IMR-90 (cell line): ENCODE measurements around the gene EPB41L1. TPM values are rescaled to one million over a fixed set of nuclear protein-coding genes. Genes with fewer than 3 reads are reported as not detected.

Source experiments
- ATAC-seq: fragments of 200-7000 bp; cut with Tn5 transposase; 2 replicates; pipeline ENCODE4 v1.9.1; 2020; ENCODE audit warnings: low read depth, mild to moderate bottlenecking, moderate library complexity
- Bru-seq: library from RNA; stranded (reverse); fragments of 400-500 nt; gene quantifications from one replicate; lab custom pipeline; 2021; lab: Mats Ljungman, UMichigan
- BruChase-seq, 2 experiments: library from RNA; stranded (reverse); fragments of 400-500 nt; gene quantifications; one replicate each; lab custom pipeline; 2021; lab: Mats Ljungman, UMichigan
- BruUV-seq: library from RNA; stranded (reverse); fragments of 400-500 nt; replicated peaks from 2 replicates; lab custom pipeline; 2021; lab: Mats Ljungman, UMichigan
- CTCF ChIA-PET: fragments of 300-600 bp; formaldehyde crosslinking; extraction: SDS; loops from one replicate; lab custom pipeline; 2021; ENCODE audit warnings: antibody characterized with exemption; lab: Yijun Ruan, JAX
- POLR2A ChIA-PET: fragments of 300-600 bp; sonication (Branson Sonifier 250); formaldehyde crosslinking; loops from one replicate; lab custom pipeline; 2022; ENCODE audit warnings: antibody characterized with exemption; ENCODE audit not compliant: unreplicated experiment; lab: Charles Lee
- DNase-seq: peaks from one replicate; pipeline ENCODE4 v3.0.0; 2013
- H2AFZ ChIP-seq: replicated peaks from 2 replicates; pipeline ENCODE3; 2013; ENCODE audit warnings: low read length, mild to moderate bottlenecking; ENCODE audit not compliant: poor library complexity
- H2AK5ac ChIP-seq: 2 replicates; pipeline ENCODE4 v1.6.1; 2013; ENCODE audit warnings: low read depth, low read length, inconsistent platforms
- H2AK9ac ChIP-seq: replicated peaks from 2 replicates; pipeline ENCODE3; 2013; ENCODE audit warnings: mild to moderate bottlenecking, low read depth, low read length, moderate library complexity; ENCODE audit not compliant: poor library complexity
- H2BK120ac ChIP-seq: 2 replicates; pipeline ENCODE4 v1.6.1; 2013; ENCODE audit warnings: low read depth, low read length, inconsistent platforms
- H2BK15ac ChIP-seq: 3 replicates; pipeline ENCODE4 v1.6.1; 2013; ENCODE audit warnings: low read depth, low read length, inconsistent platforms
- H2BK20ac ChIP-seq: 2 replicates; pipeline ENCODE4 v1.6.1; 2013; ENCODE audit warnings: low read depth, mild to moderate bottlenecking, inconsistent platforms, low read length, moderate library complexity
- H2BK5ac ChIP-seq: 2 replicates; pipeline ENCODE4 v1.6.1; 2013; ENCODE audit warnings: mild to moderate bottlenecking, low read depth, low read length, inconsistent platforms; ENCODE audit not compliant: poor library complexity, severe bottlenecking
- H3K14ac ChIP-seq: replicated peaks from 2 replicates; pipeline ENCODE4 v1.6.1; 2013; ENCODE audit warnings: low read depth, low read length, inconsistent platforms
- H3K18ac ChIP-seq: 2 replicates; pipeline ENCODE4 v1.6.1; 2013; ENCODE audit warnings: low read depth, low read length, control low read depth
- H3K23ac ChIP-seq: 2 replicates; pipeline ENCODE4 v1.6.1; 2013; ENCODE audit warnings: low read depth, low read length, inconsistent platforms
- H3K27ac ChIP-seq: 2 replicates; pipeline ENCODE4 v1.5.1; 2013; ENCODE audit warnings: mild to moderate bottlenecking, control low read depth, low read length; ENCODE audit not compliant: insufficient read depth
- H3K27me3 ChIP-seq: 2 replicates; pipeline ENCODE4 v1.6.1; 2013; ENCODE audit warnings: low read length; ENCODE audit not compliant: control insufficient read depth, insufficient read depth
- H3K36me3 ChIP-seq: 2 replicates; pipeline ENCODE4 v1.6.1; 2013; ENCODE audit warnings: low read length, mixed read lengths; ENCODE audit not compliant: control insufficient read depth, insufficient read depth
- H3K4ac ChIP-seq: 2 replicates; pipeline ENCODE4 v1.6.1; 2013; ENCODE audit warnings: low read depth, low read length, inconsistent platforms
- H3K4me1 ChIP-seq: 2 replicates; pipeline ENCODE4 v1.6.1; 2013; ENCODE audit warnings: low read length, mixed read lengths; ENCODE audit not compliant: control insufficient read depth, insufficient read depth
- H3K4me2 ChIP-seq: 2 replicates; pipeline ENCODE4 v1.6.1; 2013; ENCODE audit warnings: low read depth, mild to moderate bottlenecking, control low read depth, low read length, moderate library complexity
- H3K4me3 ChIP-seq: 2 replicates; pipeline ENCODE4 v1.5.1; 2013; ENCODE audit warnings: low read depth, mild to moderate bottlenecking, control low read depth, low read length, moderate library complexity; ENCODE audit not compliant: insufficient read depth
- H3K56ac ChIP-seq: 2 replicates; pipeline ENCODE4 v1.6.1; 2013; ENCODE audit warnings: low read length, inconsistent platforms; ENCODE audit not compliant: insufficient read depth; ENCODE audit errors: extremely low read depth
- H3K79me1 ChIP-seq, 2 experiments: 2 replicates each; pipeline ENCODE4 v1.6.1; 2013; ENCODE audit warnings: low read length in 2 of 2, inconsistent platforms in 1 of 2, low read depth in 1 of 2
- H3K9ac ChIP-seq: 2 replicates; pipeline ENCODE4 v1.6.1; 2013; ENCODE audit warnings: low read depth, low read length, control low read depth
- H3K9me1 ChIP-seq: 2 replicates; pipeline ENCODE4 v1.6.1; 2013; ENCODE audit warnings: low read length, inconsistent platforms; ENCODE audit not compliant: insufficient read depth
- H3K9me3 ChIP-seq: 2 replicates; pipeline ENCODE4 v1.6.1; 2013; ENCODE audit warnings: low read length; ENCODE audit not compliant: control insufficient read depth, insufficient read depth
- H4K20me1 ChIP-seq: 2 replicates; pipeline ENCODE4 v1.6.1; 2013; ENCODE audit warnings: low read length, inconsistent platforms; ENCODE audit not compliant: insufficient read depth
- H4K5ac ChIP-seq: 2 replicates; pipeline ENCODE4 v1.6.1; 2013; ENCODE audit warnings: mild to moderate bottlenecking, low read depth, low read length, control low read depth
- H4K8ac ChIP-seq, 2 experiments: 2 replicates each; pipeline ENCODE4 v1.6.1; 2013; ENCODE audit warnings: low read depth in 2 of 2, low read length in 2 of 2, control low read depth in 1 of 2, inconsistent platforms in 1 of 2
- H4K91ac ChIP-seq: 2 replicates; pipeline ENCODE4 v1.6.1; 2013; ENCODE audit warnings: low read depth, low read length, inconsistent platforms; ENCODE audit not compliant: insufficient read depth
- CEBPB ChIP-seq: IDR thresholded peaks from 2 replicates; pipeline ENCODE4 v1.6.1; 2012; ENCODE audit warnings: low read depth, low read length, improper control_type of control experiment
- FOS ChIP-seq: fragments of 150-350 bp; IDR thresholded peaks from 2 replicates; pipeline ENCODE4 v1.6.1; 2016; ENCODE audit warnings: low read depth, low read length
- MAFK ChIP-seq: IDR thresholded peaks from 2 replicates; pipeline ENCODE4 v1.6.1; 2012; ENCODE audit warnings: low read depth, low read length, improper control_type of control experiment
- NFE2L2 ChIP-seq: fragments of 150-350 bp; IDR thresholded peaks from 2 replicates; pipeline ENCODE4 v1.6.1; 2016; ENCODE audit warnings: low read depth, mild to moderate bottlenecking, low read length
- POLR2A ChIP-seq: IDR thresholded peaks from 2 replicates; pipeline ENCODE4 v1.6.1; 2012; ENCODE audit warnings: mild to moderate bottlenecking, low read depth, low read length
- RFX5 ChIP-seq: IDR thresholded peaks from 2 replicates; pipeline ENCODE4 v1.8.0; 2012; ENCODE audit warnings: low read depth, mild to moderate bottlenecking, low read length, moderate library complexity
- SMC3 ChIP-seq: fragments of 150-350 bp; IDR thresholded peaks from 2 replicates; pipeline ENCODE4 v1.6.1; 2016; ENCODE audit warnings: low read depth, mild to moderate bottlenecking, antibody characterized with exemption, low read length, moderate library complexity
- WGBS, 2 experiments: methylation state at CpG; one replicate each; pipeline versions ENCODE4 v1.1.5 to v1.1.7; 2013; ENCODE audit warnings: missing lambda C conversion rate in 2 of 2; ENCODE audit not compliant: insufficient read length in 1 of 2; ENCODE audit errors: extremely low coverage in 2 of 2; 5-methylcytosine and 5-hydroxymethylcytosine counted together
- dilution Hi-C: fragments of 300-500 bp; cut with HindIII; formaldehyde crosslinking; loops from one replicate; pipeline ENCODE4 v1.14.3; 2018; ENCODE audit warnings: low sequenced_read_pairs; ENCODE audit not compliant: unreplicated experiment
- in situ Hi-C: fragments of 300-500 bp; cut with MboI; formaldehyde crosslinking; loops from 3 replicates; pipeline ENCODE4 v1.14.3; 2019; ENCODE audit warnings: low sequenced_read_pairs, inconsistent platforms, mixed read lengths
- intact Hi-C: fragments of 100-400 bp; cut with micrococcal nuclease; formaldehyde crosslinking; loops from 2 replicates; pipeline ENCODE4 v1.10.0; 2022
- long read RNA-seq: library from polyadenylated mRNA; unstranded; transcript quantifications from one replicate; pipeline ENCODE4 v2.0.0, GENCODE V29; 2021; ENCODE audit not compliant: unreplicated experiment
- polyA plus RNA-seq, 3 experiments: library from polyadenylated mRNA; depleted of rRNA; stranded (reverse); fragments of >200 nt; gene quantifications; 2 replicates each; pipeline ENCODE4 v1.2.3, GENCODE V29; 2012; ENCODE audit warnings: low replicate concordance in 1 of 3
- total RNA-seq: library from RNA; depleted of rRNA; stranded (reverse); fragments of >200 nt; gene quantifications from 2 replicates; pipeline ENCODE4 v1.2.3, GENCODE V29; 2012; rRNA removed
- TF ChIP-seq, protein P1 (sequence below): fragments of 150-350 bp; IDR thresholded peaks from 2 replicates; pipeline ENCODE4 v1.6.1; 2017; ENCODE audit warnings: mild to moderate bottlenecking, antibody characterized with exemption, low read length, low read depth
- TF ChIP-seq, protein P2 (sequence below): fragments of 150-350 bp; IDR thresholded peaks from 2 replicates; pipeline ENCODE4 v1.6.1; 2016; ENCODE audit warnings: low read depth, mild to moderate bottlenecking, low read length, moderate library complexity, borderline replicate concordance

Gene EPB41L1
- total RNA-seq: 12.5 and 13.9 TPM in 2 replicates
- polyA plus RNA-seq (2012; rRNA removed): 33.6 and 33.7 TPM in 2 replicates
- 25.6 and 29.3 TPM in 2 replicates for polyA plus RNA-seq (2012; cell fraction: cytosol; rRNA removed)
- 15.7 and 18.4 TPM in 2 replicates for polyA plus RNA-seq (2012; cell fraction: nucleus; rRNA removed; ENCODE audit: low replicate concordance)
- percentile 44 among the genes with signal in this experiment for Bru-seq, nascent RNA
- percentile 46 among the genes with signal in this experiment for BruChase-seq, experiment 1, labeled RNA remaining after a 6-hour chase
- BruChase-seq, experiment 2, labeled RNA remaining after a 2-hour chase: percentile 46 among the genes with signal in this experiment
- long read RNA-seq, partial matches to known transcripts: 4 of 23 reads
- long read RNA-seq, other reads (novel, unspliced or antisense): 19 of 23 reads

DNA sequence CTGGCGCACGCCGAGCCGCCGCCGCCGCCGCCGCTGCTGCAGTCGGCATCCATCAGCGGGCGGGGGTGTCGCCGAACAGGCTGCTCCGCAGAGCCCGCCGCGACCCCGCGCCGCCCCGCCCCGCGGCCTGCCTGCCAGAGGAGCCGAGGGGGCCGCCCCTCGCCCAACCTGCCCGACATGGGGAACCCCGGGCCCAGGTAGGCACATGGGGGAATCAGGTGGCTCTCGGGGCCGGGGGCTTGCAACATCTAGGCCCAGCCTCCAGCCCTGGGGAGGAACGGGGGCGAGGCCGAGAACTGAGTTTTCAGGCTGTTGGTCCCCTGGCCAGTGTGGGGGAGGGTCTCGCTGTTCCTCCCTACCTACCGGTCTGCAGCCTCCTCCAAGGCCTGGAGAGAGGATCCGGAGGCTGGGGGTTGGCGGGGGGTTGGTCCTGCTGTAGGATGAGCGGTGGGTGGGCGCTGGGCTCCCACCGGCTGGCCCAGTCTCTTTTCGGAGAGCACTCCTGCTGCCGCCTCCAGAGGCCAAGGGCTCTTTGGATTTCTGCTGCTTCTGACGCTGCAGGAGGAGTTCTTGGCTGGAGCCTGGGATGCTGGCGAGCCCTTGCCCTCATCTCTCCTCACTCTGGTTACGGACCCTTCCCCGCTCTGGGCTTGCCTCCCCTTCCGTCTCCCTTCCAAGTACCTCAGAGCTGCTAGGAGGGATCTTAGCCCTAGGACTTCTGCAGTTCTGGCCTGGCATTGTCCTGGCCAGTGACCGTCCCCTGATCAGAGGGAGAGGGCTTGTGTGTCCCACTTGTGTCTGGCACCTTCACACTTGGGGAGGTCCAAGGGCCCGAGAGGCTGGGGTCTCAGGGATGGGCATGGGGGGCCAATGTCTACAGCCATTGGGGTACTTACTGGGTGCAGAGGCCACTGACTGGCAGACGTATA, at the start of gene EPB41L1:
EPB41L1 (plus strand) TSS at position 41 of the 929 bp plus-strand sequence. CDS start 19,038 bp downstream, outside the sequence.
- H2BK15ac ChIP-seq: peak within 1 kb of the TSS; percentile 6; the same call in 1 of the 3 replicates
- peak within 1 kb of the TSS; percentile 84 for H2AK9ac ChIP-seq
- BruUV-seq: no TSS peak
- peak within 1 kb of the TSS; percentile 71; the same call in 1 of the 2 replicates for H3K23ac ChIP-seq
- no peaks in the 10 kb centered on the region for H3K9me3 ChIP-seq
- peaks cover 9% of the 10 kb centered on the region for H3K4me1 ChIP-seq
- peak within 1 kb of the TSS; percentile 38 for H3K27ac ChIP-seq
- peak within 1 kb of the TSS; percentile 90 for H2AFZ ChIP-seq
- ChIA-PET POLR2A (no interaction called here), CTCF (interaction anchor here (0.6 kb wide), 1 partner anchor 15 kb away, joined by 3 read pairs; no protein-coding TSS in a partner anchor)
- H3K9me1 ChIP-seq: peaks cover 7% of the 10 kb centered on the region
- 6% methylated on average over 21 of the region's 51 CpGs; no CpG with 5 or more reads in 1 of the 2 experiments for WGBS, 2 experiments
- peak within 1 kb of the TSS; percentile 30; the same call in 1 of the 2 replicates for H3K18ac ChIP-seq
- peak within 1 kb of the TSS; percentile 63 for H3K4ac ChIP-seq
- H2BK20ac ChIP-seq: no peak within 1 kb of the TSS
- H2AK5ac ChIP-seq: peak within 1 kb of the TSS; percentile 92
- TF ChIP-seq, protein P1, sequence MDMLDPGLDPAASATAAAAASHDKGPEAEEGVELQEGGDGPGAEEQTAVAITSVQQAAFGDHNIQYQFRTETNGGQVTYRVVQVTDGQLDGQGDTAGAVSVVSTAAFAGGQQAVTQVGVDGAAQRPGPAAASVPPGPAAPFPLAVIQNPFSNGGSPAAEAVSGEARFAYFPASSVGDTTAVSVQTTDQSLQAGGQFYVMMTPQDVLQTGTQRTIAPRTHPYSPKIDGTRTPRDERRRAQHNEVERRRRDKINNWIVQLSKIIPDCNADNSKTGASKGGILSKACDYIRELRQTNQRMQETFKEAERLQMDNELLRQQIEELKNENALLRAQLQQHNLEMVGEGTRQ: no peak
- TF ChIP-seq RFX5 (no peak), CEBPB (peak; percentile 12; the same call in 1 of the 2 replicates), POLR2A (no peak), MAFK (no peak), NFE2L2 (no peak), SMC3 (no peak), FOS (no peak)
- TF ChIP-seq, protein P2, sequence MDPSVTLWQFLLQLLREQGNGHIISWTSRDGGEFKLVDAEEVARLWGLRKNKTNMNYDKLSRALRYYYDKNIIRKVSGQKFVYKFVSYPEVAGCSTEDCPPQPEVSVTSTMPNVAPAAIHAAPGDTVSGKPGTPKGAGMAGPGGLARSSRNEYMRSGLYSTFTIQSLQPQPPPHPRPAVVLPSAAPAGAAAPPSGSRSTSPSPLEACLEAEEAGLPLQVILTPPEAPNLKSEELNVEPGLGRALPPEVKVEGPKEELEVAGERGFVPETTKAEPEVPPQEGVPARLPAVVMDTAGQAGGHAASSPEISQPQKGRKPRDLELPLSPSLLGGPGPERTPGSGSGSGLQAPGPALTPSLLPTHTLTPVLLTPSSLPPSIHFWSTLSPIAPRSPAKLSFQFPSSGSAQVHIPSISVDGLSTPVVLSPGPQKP: no peak
- H3K79me1 ChIP-seq: peaks cover 6 to 19% of the 10 kb centered on the region in 2 experiments; a peak in 3 of 4 replicates
- ATAC-seq: peak; percentile 36
- 0 out of 2 replicates have a peak, but pooled peaks cover 2% of the 10 kb centered on the region for H3K27me3 ChIP-seq
- H2BK5ac ChIP-seq: peak within 1 kb of the TSS; percentile 28
- H4K8ac ChIP-seq: peak within 1 kb of the TSS; percentile 63 to 67; a peak in 3 of 4 replicates
- no peak for DNase-seq
- no peaks in the 10 kb centered on the region for H3K36me3 ChIP-seq
- peak within 1 kb of the TSS; percentile 95 for H3K4me2 ChIP-seq
- peaks cover 22% of the 10 kb centered on the region; the same call in 1 of the 2 replicates for H4K20me1 ChIP-seq
- H3K9ac ChIP-seq: peak within 1 kb of the TSS; percentile 71
- H4K91ac ChIP-seq: peak within 1 kb of the TSS; percentile 44; the same call in 1 of the 2 replicates
- H3K14ac ChIP-seq: peak within 1 kb of the TSS; percentile 72
- H3K4me3 ChIP-seq: peak within 1 kb of the TSS; percentile 63
- H4K5ac ChIP-seq: peak within 1 kb of the TSS; percentile 27
- in situ Hi-C loops (loop anchor here (5.0 kb wide), 1 partner anchor 42 kb away; no protein-coding TSS in a partner anchor), dilution Hi-C loops (no loop called here), intact Hi-C loops (no loop called here)
- no peak within 1 kb of the TSS for H3K56ac ChIP-seq
- peak within 1 kb of the TSS; percentile 47 for H2BK120ac ChIP-seq
